DMS153 (cell line): Measurements from ENCODE around the gene FANCD2OS.
"Not testable (repeated sequence)": the region's sequence is repeated elsewhere in the genome, so short reads cannot be mapped to it uniquely, and the experiment has no call there.

ENCODE experiments used
- DNase-seq: peaks from one replicate; lab custom pipeline; 2025; lab: John Stamatoyannopoulos, UW

FANCD2OS gene

DNA sequence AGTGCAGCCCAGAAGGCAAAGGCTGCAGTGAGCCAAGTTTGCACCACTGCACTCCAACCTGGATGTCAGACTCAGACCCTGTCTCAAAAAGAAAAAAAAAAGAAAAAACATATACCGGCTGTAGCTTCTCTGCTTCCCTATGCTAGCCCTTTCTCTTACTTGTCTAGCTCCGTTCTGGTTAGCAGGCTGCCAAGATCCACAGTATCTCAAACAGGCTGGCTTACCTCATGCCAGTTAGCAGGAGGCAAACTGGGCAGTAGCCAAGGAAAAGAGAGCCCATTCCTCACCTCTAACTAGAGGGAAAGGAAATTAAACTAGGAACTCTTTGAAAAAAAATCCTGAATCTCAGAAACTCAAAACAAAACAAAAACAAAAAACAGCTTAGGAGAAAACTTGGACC is 16.7 kb downstream of the FANCD2OS start:
- DNase-seq, result not testable (repeated sequence)

DNA sequence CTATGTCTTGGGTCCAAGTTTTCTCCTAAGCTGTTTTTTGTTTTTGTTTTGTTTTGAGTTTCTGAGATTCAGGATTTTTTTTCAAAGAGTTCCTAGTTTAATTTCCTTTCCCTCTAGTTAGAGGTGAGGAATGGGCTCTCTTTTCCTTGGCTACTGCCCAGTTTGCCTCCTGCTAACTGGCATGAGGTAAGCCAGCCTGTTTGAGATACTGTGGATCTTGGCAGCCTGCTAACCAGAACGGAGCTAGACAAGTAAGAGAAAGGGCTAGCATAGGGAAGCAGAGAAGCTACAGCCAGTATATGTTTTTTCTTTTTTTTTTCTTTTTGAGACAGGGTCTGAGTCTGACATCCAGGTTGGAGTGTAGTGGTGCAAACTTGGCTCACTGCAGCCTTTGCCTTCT is 17.3 kb downstream of the FANCD2OS start:
- DNase-seq, result not testable (repeated sequence)

DNA sequence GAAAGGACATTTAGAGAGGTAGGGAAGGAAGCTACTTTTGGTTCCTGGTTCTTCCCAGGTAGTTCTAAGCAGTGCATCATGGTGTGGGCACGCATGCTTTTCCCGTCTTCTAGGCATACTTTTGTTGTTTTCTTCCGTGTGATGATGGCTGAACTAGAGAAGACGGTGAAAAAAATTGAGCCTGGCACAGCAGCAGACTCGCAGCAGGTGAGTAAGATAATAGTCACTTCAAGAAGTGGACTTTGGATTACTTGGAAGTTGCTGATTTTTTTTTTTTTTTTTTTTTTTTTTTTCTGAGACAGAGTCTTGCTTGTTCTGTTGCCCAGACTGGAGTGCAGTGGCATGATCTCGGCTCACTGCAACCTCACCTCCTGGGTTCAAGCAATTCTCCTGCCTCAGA is 17.9 kb downstream of the FANCD2OS start:
- no peak for DNase-seq

DNA sequence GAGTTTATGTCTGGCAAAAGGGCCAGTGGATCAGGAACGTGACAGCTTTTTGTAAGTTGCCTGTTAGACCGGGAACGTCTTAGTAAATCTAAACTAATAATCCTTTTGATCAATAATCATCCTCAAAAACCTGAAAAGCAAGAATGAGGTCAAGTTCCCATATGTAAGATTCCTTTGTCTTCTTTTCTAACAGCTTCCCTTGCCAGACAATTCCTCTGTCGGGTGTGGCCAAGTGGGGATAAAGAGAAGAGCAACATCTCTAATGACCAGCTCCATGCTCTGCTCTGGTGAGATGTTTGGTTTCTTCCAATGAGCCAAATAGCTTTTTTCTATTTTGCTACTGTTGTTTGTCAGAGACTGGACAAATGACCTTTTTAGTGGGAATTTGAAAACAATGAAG is 19.8 kb downstream of the FANCD2OS start:
- no peak for DNase-seq

DNA sequence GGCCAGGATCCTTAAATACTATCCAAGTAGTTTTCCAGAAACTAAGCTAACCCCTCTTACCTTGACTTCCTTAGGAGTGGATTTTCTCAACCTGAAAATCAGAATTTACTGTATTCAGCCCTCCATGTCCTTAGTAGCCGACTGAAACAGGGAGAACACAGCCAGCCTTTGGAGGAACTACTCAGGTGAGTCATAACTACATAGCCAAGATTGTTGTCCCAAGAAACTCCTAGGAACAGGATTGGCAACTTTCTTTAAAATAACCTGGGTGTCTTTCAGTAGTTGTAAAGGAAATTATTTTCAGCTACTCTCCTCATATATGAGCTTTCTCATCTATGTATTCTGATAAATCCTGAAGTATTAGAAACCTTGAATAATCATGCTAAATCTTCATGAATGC is 22.3 kb downstream of the FANCD2OS start:
- no peak for DNase-seq

DNA sequence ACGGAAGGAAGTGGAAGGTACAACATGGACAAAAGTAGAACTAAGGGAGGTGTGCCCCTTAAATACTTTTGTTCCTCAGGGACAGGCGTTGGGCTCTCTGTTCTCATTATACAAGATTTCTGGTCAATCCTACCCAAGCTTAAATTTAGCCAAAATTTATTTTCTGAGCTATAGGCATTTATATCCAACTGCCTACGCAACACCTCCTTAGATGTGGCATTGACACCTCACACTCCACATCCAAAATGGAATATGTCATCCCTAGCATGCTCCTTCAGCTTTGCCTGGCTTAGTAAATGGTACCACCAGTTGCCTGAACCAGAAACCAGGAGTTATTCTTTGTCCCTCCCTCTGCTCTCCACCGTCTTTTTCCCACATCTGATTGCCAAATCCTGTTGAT is 26.2 kb downstream of the FANCD2OS start:
- DNase-seq, result no peak

DNA sequence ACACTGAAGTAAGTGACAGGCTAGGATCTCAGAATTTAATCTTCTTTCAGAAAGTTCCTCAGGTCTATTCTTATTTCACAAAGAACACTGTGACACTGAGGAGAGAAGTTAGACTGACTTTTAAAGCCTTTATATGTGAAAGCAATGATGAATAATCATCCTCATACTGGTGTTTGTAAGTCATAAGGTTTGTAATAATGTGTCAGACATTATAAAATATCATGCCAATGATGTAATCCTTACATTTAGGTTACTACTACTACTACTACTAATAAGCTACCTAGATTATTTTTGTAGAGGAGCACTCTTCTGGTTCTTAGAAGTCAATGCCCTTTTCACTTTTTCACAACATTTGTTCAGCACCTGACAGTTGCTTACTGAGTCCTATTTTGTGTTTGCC is 33.4 kb downstream of the FANCD2OS start:
- DNase-seq, result no peak

DNA sequence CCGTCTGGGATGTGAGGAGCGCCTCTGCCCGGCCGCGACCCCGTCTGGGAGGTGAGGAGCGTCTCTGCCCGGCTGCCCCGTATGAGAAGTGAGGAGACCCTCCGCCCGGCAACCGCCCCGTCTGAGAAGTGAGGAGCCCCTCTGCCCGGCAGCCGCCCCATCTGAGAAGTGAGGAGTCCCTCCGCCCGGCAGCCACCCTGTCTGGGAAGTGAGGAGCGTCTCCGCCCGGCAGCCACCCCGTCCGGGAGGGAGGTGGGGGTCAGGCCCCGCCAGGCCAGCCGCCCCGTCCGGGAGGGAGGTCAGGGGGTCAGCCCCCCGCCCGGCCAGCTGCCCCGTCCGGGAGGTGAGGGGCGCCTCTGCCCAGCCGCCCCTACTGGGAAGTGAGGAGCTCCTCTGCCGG is 38.0 kb downstream of the FANCD2OS start:
- not testable (repeated sequence) for DNase-seq

DNA sequence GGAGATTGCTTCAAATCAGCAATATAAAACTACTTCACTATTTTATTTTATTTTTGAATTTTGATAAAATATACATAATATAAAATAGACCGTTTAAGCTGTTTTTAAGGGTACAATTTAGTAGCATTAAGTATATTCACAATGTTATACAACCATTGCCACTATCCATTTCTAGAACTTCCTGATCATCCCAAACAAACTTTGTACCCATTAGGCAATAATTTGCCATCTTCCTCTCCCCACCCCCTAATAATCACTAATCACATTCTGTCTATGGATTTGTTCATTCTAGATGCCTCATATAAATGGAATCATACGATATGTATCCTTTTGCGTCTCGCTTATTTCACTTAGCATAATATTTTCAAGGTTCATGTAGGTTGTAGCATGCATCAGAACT is 53.0 kb downstream of the FANCD2OS start:
- DNase-seq, result no peak
